Measurements from ENCODE around the gene CYP3A7.
"Not testable (repeated sequence)": the region's sequence is repeated elsewhere in the genome, so short reads cannot be mapped to it uniquely, and the experiment has no call there.

The CYP3A7 gene

GRCh38 chr7:99709838-99710578 is 25.0 kb downstream of the CYP3A7 start:
- H3K4me3 ChIP-seq (ENCODE audit: low read depth, low read length): no peak overlapping the region
- TF ChIP-seq CTCF (IDR thresholded peaks at IDR 0.05; ENCODE audit: low read depth, low read length): no peak

- no peak for TF ChIP-seq CTCF (IDR thresholded peaks at IDR 0.05; ENCODE audit: low read depth, low read length)
- H3K4me3 ChIP-seq (ENCODE audit: low read depth, low read length): no peak overlapping the region
Measured at GRCh38 chr7:99709260-99709659, 25.7 kb downstream of the CYP3A7 start.

- H3K4me3 ChIP-seq (ENCODE audit: low read depth, low read length): no peak overlapping the region
- no peak for TF ChIP-seq CTCF (IDR thresholded peaks at IDR 0.05; ENCODE audit: low read depth, low read length)
Measured at GRCh38 chr7:99707096-99707495, 27.9 kb downstream of the CYP3A7 start.

GRCh38 chr7:99699946-99700345 is 35.0 kb downstream of the CYP3A7 start:
- H3K4me3 ChIP-seq (ENCODE audit: low read depth, low read length): no peak overlapping the region
- TF ChIP-seq CTCF (IDR thresholded peaks at IDR 0.05; ENCODE audit: low read depth, low read length): no peak

- H3K4me3 ChIP-seq (ENCODE audit: low read depth, low read length): not testable (repeated sequence)
Measured at GRCh38 chr7:99698867-99699730, 35.9 kb downstream of the CYP3A7 start.

GRCh38 chr7:99694912-99695304 is 40.1 kb downstream of the CYP3A7 start:
- H3K4me3 ChIP-seq (ENCODE audit: low read depth, low read length): no peak overlapping the region
- no peak for TF ChIP-seq CTCF (IDR thresholded peaks at IDR 0.05; ENCODE audit: low read depth, low read length)

- no peak overlapping the region for H3K4me3 ChIP-seq (ENCODE audit: low read depth, low read length)
- TF ChIP-seq CTCF (IDR thresholded peaks at IDR 0.05; ENCODE audit: low read depth, low read length): no peak
Measured at GRCh38 chr7:99694201-99694911, 40.6 kb downstream of the CYP3A7 start.

Data from WI38 (cell line).